Smooth muscle cell (in vitro differentiated cells): ENCODE results near the gene PTRH1. TPM values are rescaled to one million over a fixed set of nuclear protein-coding genes. Genes with fewer than 3 reads are reported as not detected.
A peak's percentile ranks its signal among the peaks of the same experiment; 100 is the strongest.

ENCODE experiments used
- DNase-seq: peaks from one replicate; lab custom pipeline; 2025; ENCODE audit not compliant: unreplicated experiment; lab: John Stamatoyannopoulos, UW
- H2AFZ ChIP-seq: fragments of 200-600 bp; sonication (generic); 2 replicates; pipeline ENCODE4 v1.6.0; 2016; ENCODE audit warnings: antibody characterized with exemption, low read depth, mild to moderate bottlenecking
- H3F3A ChIP-seq: fragments of 200-600 bp; sonication (generic); 2 replicates; pipeline ENCODE4 v1.6.0; 2017; ENCODE audit warnings: antibody characterized with exemption, low read depth
- H3K27ac ChIP-seq: fragments of 200-600 bp; sonication (generic); 2 replicates; pipeline ENCODE4 v1.5.1; 2016; ENCODE audit warnings: low read depth, mild to moderate bottlenecking
- H3K27me3 ChIP-seq: fragments of 200-600 bp; sonication (generic); 2 replicates; pipeline ENCODE4 v1.6.1; 2016; ENCODE audit warnings: low read depth, mild to moderate bottlenecking
- H3K36me3 ChIP-seq: fragments of 200-600 bp; sonication (generic); 2 replicates; pipeline ENCODE4 v1.5.1; 2016; ENCODE audit warnings: low read depth
- H3K4me1 ChIP-seq: fragments of 200-600 bp; sonication (generic); 2 replicates; pipeline ENCODE4 v1.5.1; 2016; ENCODE audit warnings: low read depth
- H3K4me2 ChIP-seq: fragments of 200-600 bp; sonication (generic); 2 replicates; pipeline ENCODE4 v1.6.0; 2016; ENCODE audit warnings: mild to moderate bottlenecking
- H3K4me3 ChIP-seq: fragments of 200-600 bp; sonication (generic); 2 replicates; pipeline ENCODE4 v1.5.1; 2016; ENCODE audit warnings: mild to moderate bottlenecking
- H3K79me2 ChIP-seq: fragments of 200-600 bp; sonication (generic); 2 replicates; pipeline ENCODE4 v1.6.0; 2016; ENCODE audit warnings: low read depth, mild to moderate bottlenecking
- H3K9ac ChIP-seq: fragments of 200-600 bp; sonication (generic); 2 replicates; pipeline ENCODE4 v1.6.0; 2016; ENCODE audit warnings: low read depth
- H3K9me3 ChIP-seq: fragments of 200-600 bp; sonication (generic); replicated peaks from 2 replicates; pipeline ENCODE4 v1.5.1; 2016; ENCODE audit warnings: low read depth
- H4K20me1 ChIP-seq: fragments of 200-600 bp; sonication (generic); 2 replicates; pipeline ENCODE4 v1.6.0; 2016; ENCODE audit warnings: low read depth
- WGBS: methylation state at CpG from one replicate; pipeline ENCODE4 v1.1.7; 2016; ENCODE audit warnings: low lambda C conversion rate; 5-methylcytosine and 5-hydroxymethylcytosine counted together
- polyA plus RNA-seq: library from polyadenylated mRNA; unstranded; fragments of >200 nt; fragmentation: Nextera tagmentation; extraction: Ambion mirVana; gene quantifications from 2 replicates; pipeline ENCODE4 v1.2.1, GENCODE V29; 2016
- total RNA-seq: library from RNA; depleted of rRNA; stranded (reverse); fragments of >200 nt; gene quantifications from 2 replicates; pipeline ENCODE4 v1.2.3, GENCODE V29; 2014
- TF ChIP-seq, protein P1 (sequence below): fragments of 200-600 bp; sonication (generic); IDR thresholded peaks from 2 replicates; pipeline ENCODE4 v1.5.1; 2017; ENCODE audit warnings: borderline replicate concordance, mild to moderate bottlenecking, antibody characterized with exemption; ENCODE audit not compliant: insufficient read depth, poor library complexity, severe bottlenecking

The PTRH1 gene
- total and polyA plus RNA-seq, 2 experiments from 2014 or later, result 11.9 to 33.8 TPM

GRCh38 chr9:127735530-127736185 is 20.2 kb upstream of the PTRH1 start:
- H3K79me2 ChIP-seq, result no peaks in the 10 kb centered on the region
- no peaks in the 10 kb centered on the region for H3K4me1 ChIP-seq
- 33% methylated on average over 15 of the region's 15 CpGs for WGBS
- no peaks in the 10 kb centered on the region for H3K27me3 ChIP-seq
- peak overlapping the region; percentile 38 for H3K4me2 ChIP-seq
- peak overlapping the region; percentile 36 for H3K9ac ChIP-seq
- no peaks in the 10 kb centered on the region for H4K20me1 ChIP-seq
- H3K27ac ChIP-seq, result peak overlapping the region; percentile 20
- no peaks in the 10 kb centered on the region for H3K36me3 ChIP-seq
- no peak overlapping the region for H3K4me3 ChIP-seq
- H2AFZ ChIP-seq, result no peak overlapping the region
- TF ChIP-seq, protein P1, sequence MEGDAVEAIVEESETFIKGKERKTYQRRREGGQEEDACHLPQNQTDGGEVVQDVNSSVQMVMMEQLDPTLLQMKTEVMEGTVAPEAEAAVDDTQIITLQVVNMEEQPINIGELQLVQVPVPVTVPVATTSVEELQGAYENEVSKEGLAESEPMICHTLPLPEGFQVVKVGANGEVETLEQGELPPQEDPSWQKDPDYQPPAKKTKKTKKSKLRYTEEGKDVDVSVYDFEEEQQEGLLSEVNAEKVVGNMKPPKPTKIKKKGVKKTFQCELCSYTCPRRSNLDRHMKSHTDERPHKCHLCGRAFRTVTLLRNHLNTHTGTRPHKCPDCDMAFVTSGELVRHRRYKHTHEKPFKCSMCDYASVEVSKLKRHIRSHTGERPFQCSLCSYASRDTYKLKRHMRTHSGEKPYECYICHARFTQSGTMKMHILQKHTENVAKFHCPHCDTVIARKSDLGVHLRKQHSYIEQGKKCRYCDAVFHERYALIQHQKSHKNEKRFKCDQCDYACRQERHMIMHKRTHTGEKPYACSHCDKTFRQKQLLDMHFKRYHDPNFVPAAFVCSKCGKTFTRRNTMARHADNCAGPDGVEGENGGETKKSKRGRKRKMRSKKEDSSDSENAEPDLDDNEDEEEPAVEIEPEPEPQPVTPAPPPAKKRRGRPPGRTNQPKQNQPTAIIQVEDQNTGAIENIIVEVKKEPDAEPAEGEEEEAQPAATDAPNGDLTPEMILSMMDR, result no peak
- no peaks in the 10 kb centered on the region for H3F3A ChIP-seq
- DNase-seq, result no peak
- H3K9me3 ChIP-seq, result no peaks in the 10 kb centered on the region

DNA sequence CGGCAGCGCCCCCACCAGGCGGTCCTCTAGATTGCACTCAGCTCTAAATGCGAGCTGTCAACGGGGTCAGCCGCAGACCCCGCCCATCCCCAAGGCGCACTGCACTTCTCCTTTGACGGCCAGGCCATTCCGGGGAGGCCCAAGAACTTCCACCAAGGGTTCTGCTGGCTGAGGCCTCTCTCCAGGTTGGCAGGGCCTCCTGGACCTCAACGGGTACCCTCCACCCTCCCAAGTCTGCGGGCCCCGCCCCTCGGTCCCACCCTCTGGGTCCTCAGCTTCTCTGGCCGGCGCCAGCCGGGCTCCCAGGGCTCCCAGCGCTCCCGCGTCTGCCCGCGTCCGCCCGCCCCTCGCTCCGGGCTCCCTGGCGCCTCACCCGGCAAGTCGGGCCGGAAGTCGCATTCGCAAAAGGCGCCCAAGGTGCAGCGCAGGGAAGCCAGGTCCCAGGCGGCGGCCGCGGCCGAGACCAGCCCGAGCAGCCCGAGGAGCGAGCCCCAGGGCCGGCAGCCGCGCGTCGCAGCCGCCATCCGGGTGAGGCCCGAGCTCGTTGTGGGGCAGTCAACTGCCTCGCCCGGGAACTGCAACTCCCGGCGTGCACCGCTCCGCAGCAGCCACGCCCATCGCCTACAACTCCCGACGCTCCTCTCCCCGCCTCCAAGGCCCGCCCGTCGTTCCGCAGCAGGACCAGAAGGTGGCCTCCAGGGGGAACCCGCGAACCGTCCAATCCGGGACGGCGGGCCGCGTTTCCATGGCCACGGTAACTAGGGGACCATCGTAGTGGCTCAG is 19.5 kb upstream of the PTRH1 start, which contains the start of gene TOR2A:
TOR2A (minus strand) TSS at position 548 of the 783 bp plus-strand sequence; CDS start at position 524, 24 bp downstream.
- no peaks in the 10 kb centered on the region for H3K36me3 ChIP-seq
- TF ChIP-seq, protein P1, result peak; percentile 93
- H3K9me3 ChIP-seq, result no peaks in the 10 kb centered on the region
- under 1% methylated on average over 75 of the region's 76 CpGs for WGBS
- H3K79me2 ChIP-seq, result no peaks in the 10 kb centered on the region
- H3K4me3 ChIP-seq, result peak within 1 kb of the TSS; percentile 83
- no peaks in the 10 kb centered on the region for H3F3A ChIP-seq
- peak within 1 kb of the TSS; percentile 63 for H3K9ac ChIP-seq
- no peaks in the 10 kb centered on the region for H3K27me3 ChIP-seq
- H3K4me2 ChIP-seq, result peak within 1 kb of the TSS; percentile 89
- H3K4me1 ChIP-seq, result no peaks in the 10 kb centered on the region
- H3K27ac ChIP-seq, result peak within 1 kb of the TSS; percentile 60
- peak; percentile 95 for DNase-seq
- no peaks in the 10 kb centered on the region for H4K20me1 ChIP-seq
- peak within 1 kb of the TSS; percentile 69 for H2AFZ ChIP-seq

DNA sequence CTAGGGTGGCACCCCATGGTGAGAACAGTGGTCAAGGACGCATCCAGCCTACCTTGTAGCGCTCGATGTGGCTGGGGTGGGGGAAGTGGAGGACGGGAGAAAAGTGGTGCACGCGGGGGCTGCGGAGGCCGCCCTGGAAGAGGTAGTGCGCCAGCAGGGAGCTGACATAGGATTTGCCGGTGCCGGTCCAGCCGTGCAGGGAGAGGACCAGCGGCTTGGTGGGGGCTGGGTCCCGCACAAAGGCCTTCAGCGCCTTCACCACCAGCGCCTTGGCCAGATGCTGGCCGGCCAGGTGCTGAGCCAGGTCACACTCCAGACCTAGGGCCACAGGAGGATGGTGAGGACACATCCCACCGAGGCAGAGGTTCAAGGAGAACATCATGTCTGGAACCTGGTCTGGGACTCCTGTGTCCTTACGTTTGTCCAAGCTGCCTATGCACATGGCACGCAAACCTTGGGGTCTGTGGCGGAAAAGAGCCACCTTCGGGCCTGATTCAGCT is 18.8 kb upstream of the PTRH1 start:
- H3K4me2 ChIP-seq, result peak overlapping the region; percentile 89
- H3K79me2 ChIP-seq, result no peaks in the 10 kb centered on the region
- H3K9me3 ChIP-seq, result no peaks in the 10 kb centered on the region
- H3K4me3 ChIP-seq, result peak overlapping the region; percentile 83
- H3K4me1 ChIP-seq, result no peaks in the 10 kb centered on the region
- TF ChIP-seq, protein P1, result no peak
- WGBS, result 65% methylated on average over 20 of the region's 22 CpGs
- H3K9ac ChIP-seq, result no peak overlapping the region
- DNase-seq, result no peak
- no peaks in the 10 kb centered on the region for H3K36me3 ChIP-seq
- no peak overlapping the region for H2AFZ ChIP-seq
- no peaks in the 10 kb centered on the region for H3F3A ChIP-seq
- no peaks in the 10 kb centered on the region for H3K27me3 ChIP-seq
- no peak overlapping the region for H3K27ac ChIP-seq
- no peaks in the 10 kb centered on the region for H4K20me1 ChIP-seq
